Body of pancreas (tissue), 4 donors: ENCODE measurements around the gene GNB1.
"Not testable (repeated sequence)": the region's sequence is repeated elsewhere in the genome, so short reads cannot be mapped to it uniquely, and the experiment has no call there.

Experiments
- CTCF ChIP-seq, 7 experiments: fragments of 450-650 bp in 4 of 7; fragments of 200-600 bp in 3 of 7; sonication (generic) in 3 of 7; IDR thresholded peaks; one replicate each; pipeline ENCODE4 v1.5.1; 2016 to 2019; ENCODE audit warnings: antibody characterized with exemption in 7 of 7
- POLR2A ChIP-seq, 3 donors: fragments of 450-650 bp; IDR thresholded peaks; one replicate each; pipeline ENCODE4 v1.6.1; 2016; ENCODE audit warnings: antibody characterized with exemption in 3 of 3, mild to moderate bottlenecking in 2 of 3

GRCh38 chr1:1883890-1884289 lies 7.0 kb downstream of the GNB1 start:
- not testable (repeated sequence) for TF ChIP-seq CTCF, POLR2A (IDR thresholded peaks at IDR 0.05)
